Keratinocyte (primary cell): ENCODE data around the gene NOL11. TPM values are rescaled to one million over a fixed set of nuclear protein-coding genes. Genes with fewer than 3 reads are reported as not detected.

ENCODE experiments used
- DNase-seq: peaks from one replicate; pipeline ENCODE4 v3.0.0-alpha.2; 2011; ENCODE audit warnings: low read depth, missing footprints, low spot score
- FAIRE-seq: peaks from 2 replicates; lab custom pipeline; 2011; peaks lifted over from hg19 to GRCh38; lab: Jason Lieb, UNC
- H2AFZ ChIP-seq: 2 replicates; pipeline ENCODE4 v1.6.0; 2012; ENCODE audit warnings: low read length, control low read depth, inconsistent platforms; ENCODE audit not compliant: control insufficient read depth
- H3K27ac ChIP-seq: 2 replicates; pipeline ENCODE4 v1.5.1; 2011; ENCODE audit warnings: low read length; ENCODE audit not compliant: control insufficient read depth, insufficient read depth
- H3K27me3 ChIP-seq: 3 replicates; pipeline ENCODE4 v1.6.0; 2011; ENCODE audit warnings: low read length; ENCODE audit not compliant: control insufficient read depth, insufficient read depth; ENCODE audit errors: extremely low read depth
- H3K36me3 ChIP-seq, 2 experiments: 2 replicates in 1 of 2; 3 replicates in 1 of 2; pipeline ENCODE4 v1.5.1; 2011; ENCODE audit warnings: low read length in 2 of 2, mild to moderate bottlenecking in 1 of 2; ENCODE audit not compliant: control insufficient read depth in 2 of 2, insufficient read depth in 2 of 2; ENCODE audit errors: extremely low read depth in 1 of 2
- H3K4me1 ChIP-seq: 3 replicates; pipeline ENCODE4 v1.5.1; 2011; ENCODE audit warnings: low read length; ENCODE audit not compliant: control insufficient read depth, insufficient read depth; ENCODE audit errors: extremely low read depth
- H3K4me2 ChIP-seq: 3 replicates; pipeline ENCODE4 v1.6.0; 2011; ENCODE audit warnings: low read depth, low read length; ENCODE audit not compliant: control insufficient read depth, insufficient read depth; ENCODE audit errors: extremely low read depth
- H3K4me3 ChIP-seq, 3 experiments: fragments of 200-600 bp in 1 of 3; sonication (generic) in 1 of 3; 2 replicates in 2 of 3; 3 replicates in 1 of 3; pipeline ENCODE4 v1.5.1; 2011 to 2016; ENCODE audit warnings: low read length in 3 of 3, mild to moderate bottlenecking in 3 of 3, control low read depth in 2 of 3, inconsistent platforms in 1 of 3, low read depth in 1 of 3, mixed read lengths in 1 of 3, mixed run types in 1 of 3, moderate library complexity in 1 of 3; ENCODE audit not compliant: control insufficient read depth in 2 of 3, insufficient read depth in 2 of 3; ENCODE audit errors: extremely low read depth in 1 of 3
- H3K79me2 ChIP-seq: 2 replicates; pipeline ENCODE4 v1.6.0; 2012; ENCODE audit warnings: low read length; ENCODE audit not compliant: control insufficient read depth, insufficient read depth
- H3K9ac ChIP-seq: 3 replicates; pipeline ENCODE4 v1.6.0; 2011; ENCODE audit warnings: low read length; ENCODE audit not compliant: control insufficient read depth, insufficient read depth; ENCODE audit errors: extremely low read depth
- H3K9me1 ChIP-seq: 3 replicates; pipeline ENCODE4 v1.6.0; 2011; ENCODE audit warnings: low read length; ENCODE audit not compliant: control insufficient read depth, insufficient read depth; ENCODE audit errors: extremely low read depth
- H3K9me3 ChIP-seq: 2 replicates; pipeline ENCODE4 v1.5.1; 2012; ENCODE audit warnings: low read depth, low read length; ENCODE audit not compliant: control insufficient read depth
- H4K20me1 ChIP-seq: 3 replicates; pipeline ENCODE4 v1.6.0; 2011; ENCODE audit warnings: low read length; ENCODE audit not compliant: control insufficient read depth, insufficient read depth; ENCODE audit errors: extremely low read depth
- CTCF ChIP-seq, 3 experiments: IDR thresholded peaks in 1 of 3; conservative IDR thresholded peaks in 1 of 3; optimal IDR thresholded peaks in 1 of 3; 2 replicates in 2 of 3; 3 replicates in 1 of 3; pipeline versions ENCODE3 to v1.5.1; 2011; ENCODE audit warnings: low read length in 3 of 3, mild to moderate bottlenecking in 3 of 3, moderate library complexity in 2 of 3, control low read depth in 1 of 3, inconsistent platforms in 1 of 3; ENCODE audit not compliant: insufficient read depth in 2 of 3; ENCODE audit errors: extremely low read depth in 1 of 3
- EZH2 ChIP-seq: IDR thresholded peaks from one replicate; pipeline ENCODE4 v1.6.1; 2012; ENCODE audit warnings: inconsistent platforms, mild to moderate bottlenecking, low read length, moderate library complexity
- dilution Hi-C: fragments of 300-500 bp; cut with MboI; formaldehyde crosslinking; loops from one replicate; pipeline ENCODE4 v1.7.0; 2020; ENCODE audit warnings: low sequenced_read_pairs; ENCODE audit not compliant: extremely low pct_ligation_motif_present
- polyA plus RNA-seq, 5 experiments: library from polyadenylated mRNA; depleted of rRNA in 3 of 5; stranded (reverse) in 3 of 5; stranded (forward) in 1 of 5; unstranded in 1 of 5; fragments of >200 nt; gene quantifications; 1 replicate in 1 of 5; 2 replicates in 3 of 5; 3 replicates in 1 of 5; pipeline versions ENCODE4 v1.2.1 to v1.2.3, GENCODE V29; 2011 to 2012; ENCODE audit warnings: missing spikeins in 2 of 5, low read depth in 1 of 5, low replicate concordance in 1 of 5

Gene NOL11
- polyA plus RNA-seq, 1 donor (not counting 4 experiments of a cell fraction or from before 2014, with no cell fraction given): 63.0 TPM

- Histone ChIP-seq H3K27ac (no peak overlapping the region), H3K9me1 (no peaks in the 10 kb centered on the region), H3K36me3 (peaks cover 3 to 12% of the 10 kb centered on the region in 2 experiments), H3K79me2 (no peaks in the 10 kb centered on the region), H2AFZ (no peak overlapping the region), H3K4me1 (no peaks in the 10 kb centered on the region), H3K9ac (no peak overlapping the region), H4K20me1 (no peaks in the 10 kb centered on the region), H3K9me3 (no peaks in the 10 kb centered on the region), H3K4me2 (no peak overlapping the region), H3K27me3 (no peaks in the 10 kb centered on the region), H3K4me3 (no peak overlapping the region)
- TF ChIP-seq CTCF (optimal IDR thresholded peaks at IDR 0.05 in 1 of 3, IDR thresholded peaks at IDR 0.05 in 1 of 3, conservative IDR thresholded peaks at IDR 0.05 in 1 of 3; ENCODE audit: extremely low read depth in 1 of 3, insufficient read depth in 2 of 3, low read length in 3 of 3) (no peak), EZH2 (no peak)
- dilution Hi-C loops: no loop called here
- DNase-seq: no peak
- FAIRE-seq: no peak
Measured at GRCh38 chr17:67679225-67679624, 38.5 kb upstream of the NOL11 start.

- dilution Hi-C loops: no loop called here
- Histone ChIP-seq H2AFZ (no peak overlapping the region), H3K4me1 (no peaks in the 10 kb centered on the region)
Measured at GRCh38 chr17:67679721-67680120, 38.0 kb upstream of the NOL11 start.

More at GRCh38 chr17:67679721-67680120, 38.0 kb upstream of the NOL11 start:
- H3K9me3 ChIP-seq: no peaks in the 10 kb centered on the region
- H3K79me2 ChIP-seq: no peaks in the 10 kb centered on the region
- FAIRE-seq (no peak), DNase-seq (no peak)
- no peak overlapping the region for H3K4me3 ChIP-seq
- TF ChIP-seq CTCF (optimal IDR thresholded peaks at IDR 0.05 in 1 of 3, IDR thresholded peaks at IDR 0.05 in 1 of 3, conservative IDR thresholded peaks at IDR 0.05 in 1 of 3; ENCODE audit: extremely low read depth in 1 of 3, insufficient read depth in 2 of 3, low read length in 3 of 3) (no peak), EZH2 (no peak)
- no peaks in the 10 kb centered on the region for H3K9me1 ChIP-seq
- H3K9ac ChIP-seq: no peak overlapping the region
- no peak overlapping the region for H3K4me2 ChIP-seq
- peaks cover 3 to 12% of the 10 kb centered on the region in 2 experiments for H3K36me3 ChIP-seq
- H3K27ac ChIP-seq: no peak overlapping the region
- no peaks in the 10 kb centered on the region for H3K27me3 ChIP-seq
- no peaks in the 10 kb centered on the region for H4K20me1 ChIP-seq
